ENCODE measurements around the gene RBMXL2.

GRCh38 chr11:7056828-7057513 is 31.8 kb upstream of the RBMXL2 start:
- TF ChIP-seq CTCF (IDR thresholded peaks at IDR 0.05), result no peak
- no peak for TF ChIP-seq REST (IDR thresholded peaks at IDR 0.05; ENCODE audit: insufficient read depth in 1 of 2, low read depth in 2 of 2, low read length in 1 of 2)
- no peak for TF ChIP-seq POLR2AphosphoS5 (IDR thresholded peaks at IDR 0.05; ENCODE audit: low read depth, low read length)
